Upper lobe of left lung (tissue), 6 donors: ENCODE data around the gene WIPI1. TPM values are rescaled to one million over a fixed set of nuclear protein-coding genes. Genes with fewer than 3 reads are reported as not detected.
"Not testable (repeated sequence)": the region's sequence is repeated elsewhere in the genome, so short reads cannot be mapped to it uniquely, and the experiment has no call there.

Experiments
- ATAC-seq, 2 donors: fragments of 200-7000 bp; cut with Tn5 transposase; one replicate each; pipeline ENCODE4 v1.9.1; 2022; ENCODE audit warnings: mild to moderate bottlenecking in 2 of 2, moderate library complexity in 2 of 2; ENCODE audit not compliant: low FRiP score in 2 of 2
- DNase-seq, 2 donors: peaks; one replicate each; pipeline ENCODE4 v3.0.0-alpha.2; 2019 to 2020
- H3K27ac ChIP-seq, 4 donors: fragments of 200-600 bp; sonication (generic); one replicate each; pipeline ENCODE4 v1.5.1; 2016 to 2019
- H3K27me3 ChIP-seq, 4 donors: fragments of 200-600 bp; sonication (generic); one replicate each; pipeline ENCODE4 v1.5.1; 2017 to 2019
- H3K36me3 ChIP-seq, 4 donors: fragments of 200-600 bp; sonication (generic); one replicate each; pipeline ENCODE4 v1.5.1; 2016 to 2019
- H3K4me1 ChIP-seq, 4 donors: fragments of 200-600 bp; sonication (generic); one replicate each; pipeline ENCODE4 v1.5.1; 2018 to 2019
- H3K4me3 ChIP-seq, 4 donors: fragments of 200-600 bp; sonication (generic); one replicate each; pipeline ENCODE4 v1.5.1; 2017 to 2019; ENCODE audit warnings: mild to moderate bottlenecking in 2 of 4, moderate library complexity in 1 of 4
- H3K9me3 ChIP-seq, 4 donors: fragments of 200-600 bp; sonication (generic); one replicate each; pipeline ENCODE4 v1.5.1; 2018 to 2019
- EP300 ChIP-seq, 4 donors: sonication (generic); formaldehyde crosslinking; IDR thresholded peaks; one replicate each; pipeline ENCODE4 v1.5.1; 2017; ENCODE audit warnings: antibody characterized with exemption in 4 of 4, control low read depth in 2 of 4
- POLR2A ChIP-seq, 4 donors: fragments of 450-650 bp; IDR thresholded peaks; one replicate each; pipeline ENCODE4 v1.5.1; 2016 to 2017; ENCODE audit warnings: antibody characterized with exemption in 4 of 4, mild to moderate bottlenecking in 2 of 4
- POLR2AphosphoS5 ChIP-seq, 2 donors: sonication (generic); formaldehyde crosslinking; IDR thresholded peaks; one replicate each; pipeline ENCODE4 v1.5.1; 2017; ENCODE audit warnings: antibody characterized with exemption in 2 of 2
- WGBS, 2 donors: methylation state at CpG; one replicate each; pipeline ENCODE4 v1.1.5; 2017 to 2018; 5-methylcytosine and 5-hydroxymethylcytosine counted together
- small RNA-seq, 4 donors: library from RNA; depleted of rRNA; stranded (forward); fragments of <200 nt; gene quantifications; one replicate each; pipeline ENCODE3, GENCODE V24; 2016
- total RNA-seq, 6 donors: library from RNA; depleted of rRNA in 4 of 6; stranded (reverse); fragments of >200 nt in 4 of 6; gene quantifications; one replicate each; pipeline versions ENCODE4 v1.1.0 to v1.2.1, GENCODE V29; 2016 to 2021
- TF ChIP-seq, protein P1 (sequence below), 6 experiments: fragments of 450-650 bp in 4 of 6; fragments of 200-600 bp in 2 of 6; sonication (generic) in 2 of 6; IDR thresholded peaks; one replicate each; pipeline ENCODE4 v1.5.1; 2016 to 2019; ENCODE audit warnings: antibody characterized with exemption in 6 of 6
- donor health status: DM: no; HTN: no; CAD: no; lungs with moderate emphysema.
- donor health status: DM: no; HTN: yes; CAD: no; lungs with severe emphysema.

WIPI1 gene
- total RNA-seq, 6 donors from 2014 or later, result 34.7 to 151 (median 44.4) TPM

GRCh38 chr17:68377771-68378267, 79.5 kb downstream of the WIPI1 start:
- H3K27me3 ChIP-seq, result no peaks in the 10 kb centered on the region
- peak overlapping the region; percentile 83 to 96 (median 90) for H3K27ac ChIP-seq
- peak overlapping the region in 1 of 4 donors; percentile 0 for H3K4me3 ChIP-seq
- peaks cover 21 to 32% (median 23%) of the 10 kb centered on the region in 4 donors for H3K4me1 ChIP-seq
- DNase-seq, result peak in 1 of 2 donors; percentile 48
- TF ChIP-seq EP300 (IDR thresholded peaks at IDR 0.05) (no peak), POLR2A (IDR thresholded peaks at IDR 0.05) (peak in 1 of 4 donors; percentile 58)
- TF ChIP-seq, protein P1, sequence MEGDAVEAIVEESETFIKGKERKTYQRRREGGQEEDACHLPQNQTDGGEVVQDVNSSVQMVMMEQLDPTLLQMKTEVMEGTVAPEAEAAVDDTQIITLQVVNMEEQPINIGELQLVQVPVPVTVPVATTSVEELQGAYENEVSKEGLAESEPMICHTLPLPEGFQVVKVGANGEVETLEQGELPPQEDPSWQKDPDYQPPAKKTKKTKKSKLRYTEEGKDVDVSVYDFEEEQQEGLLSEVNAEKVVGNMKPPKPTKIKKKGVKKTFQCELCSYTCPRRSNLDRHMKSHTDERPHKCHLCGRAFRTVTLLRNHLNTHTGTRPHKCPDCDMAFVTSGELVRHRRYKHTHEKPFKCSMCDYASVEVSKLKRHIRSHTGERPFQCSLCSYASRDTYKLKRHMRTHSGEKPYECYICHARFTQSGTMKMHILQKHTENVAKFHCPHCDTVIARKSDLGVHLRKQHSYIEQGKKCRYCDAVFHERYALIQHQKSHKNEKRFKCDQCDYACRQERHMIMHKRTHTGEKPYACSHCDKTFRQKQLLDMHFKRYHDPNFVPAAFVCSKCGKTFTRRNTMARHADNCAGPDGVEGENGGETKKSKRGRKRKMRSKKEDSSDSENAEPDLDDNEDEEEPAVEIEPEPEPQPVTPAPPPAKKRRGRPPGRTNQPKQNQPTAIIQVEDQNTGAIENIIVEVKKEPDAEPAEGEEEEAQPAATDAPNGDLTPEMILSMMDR (IDR thresholded peaks at IDR 0.05), result no peak
- no peaks in the 10 kb centered on the region for H3K36me3 ChIP-seq
- ATAC-seq, result peak in 1 of 2 donors; percentile 0
- 24 to 44% methylated on average over 8 of the region's 8 CpGs for WGBS, 2 donors
- H3K9me3 ChIP-seq, result no peaks in the 10 kb centered on the region

- not testable (repeated sequence) for ATAC-seq, H3K27me3 ChIP-seq, H3K27ac ChIP-seq, H3K36me3 ChIP-seq, H3K9me3 ChIP-seq, DNase-seq, H3K4me3 ChIP-seq
- peaks cover 21 to 30% (median 23%) of the 10 kb centered on the region in 4 donors for H3K4me1 ChIP-seq
- 97 to 98% methylated on average over 2 of the region's 2 CpGs for WGBS, 2 donors
These were observed 81.1 kb downstream of the WIPI1 start for GRCh38 chr17:68376178-68376577.

DNA sequence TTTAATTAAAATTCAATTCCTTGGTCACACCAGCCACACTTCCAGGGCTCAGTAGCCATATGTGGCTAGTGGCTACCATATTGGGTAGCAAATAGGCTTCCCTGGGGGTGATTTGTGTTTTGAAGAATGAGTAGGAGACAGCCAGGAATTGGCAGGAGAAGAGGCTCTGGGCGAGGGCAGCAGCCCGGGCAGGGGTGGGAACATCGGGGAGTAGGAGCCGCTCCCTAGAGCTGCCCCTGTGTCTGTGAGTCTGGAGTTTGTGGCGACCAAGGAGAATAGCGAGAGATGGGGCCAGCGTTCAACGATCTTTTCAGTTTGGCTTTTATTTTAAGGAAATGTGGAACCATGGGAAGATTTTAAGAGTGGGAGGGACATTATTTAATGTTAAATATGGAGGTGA, 81.7 kb downstream of the WIPI1 start:
- WGBS, 2 donors, result 94 to 95% methylated on average over 8 of the region's 8 CpGs

More for the DNA sequence above, 81.7 kb downstream of the WIPI1 start:
- DNase-seq (peak in 1 of 2 donors; percentile 40), ATAC-seq (no peak)
- H3K27me3 ChIP-seq, result no peaks in the 10 kb centered on the region
- peaks cover 21 to 30% (median 23%) of the 10 kb centered on the region in 4 donors for H3K4me1 ChIP-seq
- H3K36me3 ChIP-seq, result no peaks in the 10 kb centered on the region
- H3K27ac ChIP-seq, result no peak overlapping the region
- TF ChIP-seq EP300 (IDR thresholded peaks at IDR 0.05) (no peak), POLR2AphosphoS5 (IDR thresholded peaks at IDR 0.05) (no peak), POLR2A (IDR thresholded peaks at IDR 0.05) (no peak)
- TF ChIP-seq, protein P1 (IDR thresholded peaks at IDR 0.05), result no peak
- no peaks in the 10 kb centered on the region for H3K9me3 ChIP-seq
- no peak overlapping the region for H3K4me3 ChIP-seq

Small RNA genes lying within 50 kb of the gene (small RNA-seq; reads per million reads assigned to genes)
- 0 reads per million in 4 donors for gene MIR635

Other genes with a start within 250 kb of the WIPI1 start
- gene AMZ2, start 209.5 kb downstream of the WIPI1 start, total RNA-seq, result 10 to 100 TPM; 19.4 to 50.3 (median 45.8) TPM
- gene SLC16A6, start 166.4 kb downstream of the WIPI1 start, total RNA-seq, result 1 to 10 TPM; 2.4 to 9.9 (median 6.5) TPM
- 10 to 100 TPM in 2 of 6 donors, 1 to 10 TPM in 4; 3.6 to 16.8 (median 7.7) TPM for gene ARSG, start 166.0 kb downstream of the WIPI1 start, total RNA-seq
- gene PRKAR1A, start 54.9 kb upstream of the WIPI1 start, total RNA-seq, result 100 to 1,000 TPM; 161 to 490 (median 396) TPM
- 100 to 1,000 TPM in 2 of 6 donors, 10 to 100 TPM in 4; 40.3 to 150 (median 59.7) TPM for gene FAM20A, start 143.9 kb upstream of the WIPI1 start, total RNA-seq